ENCODE results near the gene ABLIM2. TPM values are rescaled to one million over a fixed set of nuclear protein-coding genes. Genes with fewer than 3 reads are reported as not detected.
"Not testable (repeated sequence)": the region's sequence is repeated elsewhere in the genome, so short reads cannot be mapped to it uniquely, and the experiment has no call there.

The ABLIM2 gene
- total RNA-seq, 1 donor from 2014 or later = 5.0 TPM

DNA sequence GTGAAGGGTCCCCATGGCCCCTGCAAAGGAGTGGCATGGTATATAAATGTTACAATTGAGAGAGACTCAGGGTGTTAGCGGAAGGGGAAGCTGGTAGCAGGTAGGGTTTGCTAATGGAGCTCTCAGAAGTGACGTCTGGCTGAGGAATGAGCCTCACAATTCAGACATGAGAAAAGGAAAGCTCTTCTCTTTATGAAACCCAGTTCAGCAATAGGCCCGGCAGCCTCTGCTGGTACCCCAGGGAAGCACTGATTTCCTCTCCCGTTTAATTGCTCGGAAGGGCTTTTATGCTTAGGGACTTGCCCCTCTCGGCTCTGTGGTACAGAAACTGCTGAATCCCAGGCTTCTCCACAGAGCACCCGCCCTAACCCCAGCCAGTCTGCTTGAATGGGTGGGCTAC lies 199.5 kb downstream of the ABLIM2 start:
- DNase-seq = no peak

- no peak for DNase-seq
These were observed 201.5 kb downstream of the ABLIM2 start for GRCh38 chr4:7956934-7957656.

DNA sequence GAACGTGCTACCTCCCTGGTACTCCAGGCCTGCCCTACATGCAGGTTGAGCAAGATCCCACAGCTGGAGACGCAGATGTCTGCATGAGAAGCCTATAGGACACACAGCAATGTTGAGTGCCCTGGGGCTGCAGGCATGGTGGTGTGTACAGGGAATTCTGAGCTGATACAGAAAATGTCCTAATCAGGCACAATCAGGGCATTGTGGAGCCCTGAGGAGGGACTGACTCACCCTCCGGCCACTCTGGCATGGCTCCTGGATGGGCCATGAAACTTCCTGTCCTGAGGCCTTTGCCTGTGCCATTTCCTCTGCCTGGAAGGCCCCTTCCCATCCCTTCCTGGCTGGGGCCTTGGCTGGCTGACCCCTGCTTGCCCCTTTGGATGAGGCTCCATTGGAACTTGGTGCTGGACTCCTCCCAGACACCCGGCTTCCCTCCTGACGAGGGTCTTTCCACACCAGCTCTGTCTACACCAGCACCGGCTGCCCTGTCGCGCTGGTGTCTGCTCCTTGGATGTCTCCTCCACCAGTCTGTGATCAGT lies 202.3 kb downstream of the ABLIM2 start:
- DNase-seq = no peak

DNA sequence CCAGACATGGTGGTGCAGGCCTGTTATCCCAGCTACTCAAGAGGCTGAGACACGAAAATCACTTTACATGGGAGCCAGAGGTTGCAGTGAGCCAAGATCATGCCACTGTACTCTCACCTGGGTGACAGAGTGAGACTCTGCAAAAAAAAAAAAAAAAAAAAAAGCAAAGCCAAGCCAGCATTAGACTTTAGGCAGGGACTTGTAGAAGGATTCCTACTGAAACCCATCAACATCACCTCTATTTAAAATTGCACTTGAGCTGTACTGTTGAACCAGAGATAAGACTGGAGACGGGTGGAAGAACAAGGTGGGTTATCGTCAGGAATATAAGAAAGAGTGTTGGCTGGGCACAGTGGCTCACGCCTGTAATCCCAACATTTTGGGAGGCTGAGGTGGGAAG lies 203.2 kb downstream of the ABLIM2 start:
- DNase-seq = no peak

- no peak for DNase-seq
These were observed 206.0 kb downstream of the ABLIM2 start for GRCh38 chr4:7952615-7953014.

GRCh38 chr4:7950301-7951092 lies 208.1 kb downstream of the ABLIM2 start:
- no peak for DNase-seq

- DNase-seq = no peak
These were observed 208.9 kb downstream of the ABLIM2 start for GRCh38 chr4:7949759-7950158.

- DNase-seq = no peak
These were observed 210.7 kb downstream of the ABLIM2 start for GRCh38 chr4:7947927-7948326.

- peak; percentile 47 for DNase-seq
These were observed 212.8 kb downstream of the ABLIM2 start for GRCh38 chr4:7945709-7946380.

GRCh38 chr4:7944599-7945220 lies 213.9 kb downstream of the ABLIM2 start:
- DNase-seq = no peak

- DNase-seq = not testable (repeated sequence)
These were observed 214.9 kb downstream of the ABLIM2 start for GRCh38 chr4:7943688-7944087.

GRCh38 chr4:7943211-7943610 lies 215.4 kb downstream of the ABLIM2 start:
- DNase-seq = no peak

GRCh38 chr4:7941965-7942496 lies 216.6 kb downstream of the ABLIM2 start:
- no peak for DNase-seq

DNA sequence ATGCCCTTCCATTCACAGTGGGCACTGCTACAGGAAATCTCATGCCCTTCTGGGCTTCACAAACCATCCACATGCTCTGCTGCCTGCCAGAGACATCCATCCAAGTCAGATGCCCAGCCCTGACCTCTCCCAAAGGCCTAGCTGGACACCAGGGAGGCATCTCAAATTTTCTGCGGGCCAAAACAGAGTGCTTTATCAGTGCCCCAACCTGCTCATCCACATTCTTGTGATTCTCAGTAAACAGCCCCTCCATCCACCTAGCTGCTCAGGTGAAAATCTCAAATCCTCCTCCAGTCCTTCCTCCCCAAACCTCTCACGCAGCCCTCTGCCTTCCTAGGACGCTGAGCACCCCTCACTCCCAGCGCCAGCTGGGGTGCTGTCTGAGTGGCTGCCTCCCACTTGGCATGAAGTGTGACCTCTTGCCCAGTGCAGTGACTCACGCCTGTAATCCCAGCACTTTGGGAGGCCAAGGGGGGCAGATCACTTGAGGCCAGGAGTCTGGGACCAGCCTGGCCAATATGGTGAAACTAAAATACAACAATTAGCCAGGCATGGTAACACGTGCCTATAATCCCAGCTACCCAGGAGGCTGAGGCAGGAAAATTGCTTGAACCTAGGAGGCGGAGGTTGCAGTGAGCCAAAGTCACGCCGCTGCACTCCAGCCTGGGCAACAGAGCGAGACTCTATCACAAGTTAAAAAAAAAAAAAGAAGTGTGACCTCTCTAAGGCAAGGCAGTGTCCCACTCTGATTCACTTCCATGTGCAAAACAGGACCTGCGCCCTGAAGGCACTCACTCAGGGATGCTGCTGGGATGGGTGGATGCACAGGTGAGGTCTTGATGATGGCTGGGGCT lies 217.3 kb downstream of the ABLIM2 start:
- DNase-seq = no peak

- peak; percentile 78 for DNase-seq
These were observed 219.1 kb downstream of the ABLIM2 start, which contains the start of gene AFAP1 for GRCh38 chr4:7939377-7940108. Gene AFAP1, minus strand, starts transcription at chr4:7939861. Its CDS starts 67,783 bp downstream, at chr4:7872078.

- peak; percentile 47 for DNase-seq
These were observed 219.8 kb downstream of the ABLIM2 start for GRCh38 chr4:7938609-7939376.

DNA sequence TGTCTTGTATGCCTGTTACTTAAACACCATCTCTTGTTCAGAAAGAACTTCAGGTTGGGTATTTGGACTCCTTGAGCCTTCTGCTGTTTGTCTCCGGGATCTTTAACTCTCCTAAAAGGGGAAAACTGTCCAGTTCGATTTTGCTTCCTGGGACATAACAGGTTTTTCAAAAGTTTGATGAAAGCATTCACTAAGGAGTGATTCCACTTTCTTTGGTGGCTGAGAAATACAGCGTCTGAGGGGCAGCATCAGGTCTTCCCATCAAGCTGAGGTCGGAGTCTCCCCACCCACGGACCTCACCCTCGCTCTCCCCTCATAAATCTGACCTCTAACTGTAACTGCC lies 220.4 kb downstream of the ABLIM2 start:
- no peak for DNase-seq

GRCh38 chr4:7937006-7937405 lies 221.6 kb downstream of the ABLIM2 start:
- DNase-seq = no peak

GRCh38 chr4:7933651-7934510 lies 224.7 kb downstream of the ABLIM2 start:
- DNase-seq = no peak
